DOHH2 (cell line): ENCODE results near the gene HOXA2.

ENCODE experiments used
- H3F3A ChIP-seq: fragments of 200-600 bp; sonication (generic), shearing (Covaris generic); 2 replicates; pipeline ENCODE4 v1.6.0; 2016; ENCODE audit warnings: antibody characterized with exemption, mild to moderate bottlenecking; ENCODE audit not compliant: control insufficient read depth, insufficient read depth
- H3K27ac ChIP-seq: fragments of 200-600 bp; sonication (generic); 2 replicates; pipeline ENCODE4 v1.5.1; 2014; ENCODE audit warnings: low read depth, mild to moderate bottlenecking, low read length, moderate library complexity
- H3K27me3 ChIP-seq: fragments of 200-600 bp; sonication (generic); 2 replicates; pipeline ENCODE4 v1.6.1; 2014; ENCODE audit warnings: mild to moderate bottlenecking, low read length, mixed read lengths; ENCODE audit not compliant: control insufficient read depth
- H3K36me3 ChIP-seq: fragments of 200-600 bp; sonication (generic); 2 replicates; pipeline ENCODE4 v1.6.1; 2014; ENCODE audit warnings: mild to moderate bottlenecking, low read length, moderate library complexity, mixed read lengths; ENCODE audit not compliant: control insufficient read depth
- H3K4me1 ChIP-seq: fragments of 200-600 bp; sonication (generic); 2 replicates; pipeline ENCODE4 v1.6.1; 2014; ENCODE audit warnings: mild to moderate bottlenecking, low read length, mixed read lengths; ENCODE audit not compliant: control insufficient read depth
- H3K4me2 ChIP-seq: fragments of 200-600 bp; sonication (generic); 2 replicates; pipeline ENCODE4 v1.6.0; 2014; ENCODE audit warnings: mild to moderate bottlenecking, low read length, moderate library complexity
- H3K4me3 ChIP-seq: fragments of 200-600 bp; sonication (generic); 2 replicates; pipeline ENCODE4 v1.5.1; 2014; ENCODE audit warnings: mild to moderate bottlenecking, low read length, mixed read lengths
- H3K79me2 ChIP-seq: fragments of 200-600 bp; sonication (generic); 2 replicates; pipeline ENCODE4 v1.6.1; 2014; ENCODE audit warnings: mild to moderate bottlenecking, low read length, mixed read lengths; ENCODE audit not compliant: control insufficient read depth
- H3K9me2 ChIP-seq: fragments of 200-600 bp; sonication (generic); replicated peaks from 2 replicates; pipeline ENCODE4 v1.6.1; 2014; ENCODE audit warnings: mild to moderate bottlenecking, low read length, mixed read lengths; ENCODE audit not compliant: control insufficient read depth
- H3K9me3 ChIP-seq: fragments of 200-600 bp; sonication (generic); 2 replicates; pipeline ENCODE4 v1.6.1; 2014; ENCODE audit warnings: antibody characterized with exemption, low read length, mixed read lengths; ENCODE audit not compliant: control insufficient read depth, insufficient read depth
- H4K20me1 ChIP-seq: fragments of 200-600 bp; sonication (generic); 2 replicates; pipeline ENCODE4 v1.6.0; 2014; ENCODE audit warnings: low read depth, mild to moderate bottlenecking, antibody characterized with exemption, low read length, moderate library complexity; ENCODE audit not compliant: control insufficient read depth, insufficient read depth
- CTCF ChIP-seq: fragments of 200-600 bp; sonication (generic); IDR thresholded peaks from one replicate; pipeline ENCODE4 v1.5.1; 2014; ENCODE audit warnings: antibody characterized with exemption, mild to moderate bottlenecking, low read depth, low read length; ENCODE audit not compliant: poor library complexity, severe bottlenecking
- EZH2phosphoT487 ChIP-seq: fragments of 200-600 bp; sonication (generic); IDR thresholded peaks from 2 replicates; pipeline ENCODE4 v1.6.1; 2017; ENCODE audit warnings: borderline replicate concordance, mild to moderate bottlenecking, antibody characterized with exemption, low read length, moderate library complexity, mixed read lengths

HOXA2 gene

GRCh38 chr7:27115221-27116026 lies 12.9 kb upstream of the HOXA2 start:
- H3K9me3 ChIP-seq: no peaks in the 10 kb centered on the region
- no peaks in the 10 kb centered on the region for H4K20me1 ChIP-seq
- H3K4me1 ChIP-seq: no peaks in the 10 kb centered on the region
- H3K36me3 ChIP-seq: no peaks in the 10 kb centered on the region
- no peaks in the 10 kb centered on the region for H3F3A ChIP-seq
- H3K4me3 ChIP-seq: no peak overlapping the region
- H3K27ac ChIP-seq: no peak overlapping the region
- H3K9me2 ChIP-seq: no peaks in the 10 kb centered on the region
- no peak overlapping the region for H3K4me2 ChIP-seq
- TF ChIP-seq CTCF (no peak), EZH2phosphoT487 (no peak)
- no peaks in the 10 kb centered on the region for H3K79me2 ChIP-seq
- H3K27me3 ChIP-seq: no peaks in the 10 kb centered on the region

- no peaks in the 10 kb centered on the region for H3K9me3 ChIP-seq
- no peaks in the 10 kb centered on the region for H3K79me2 ChIP-seq
- H3K36me3 ChIP-seq: no peaks in the 10 kb centered on the region
- no peaks in the 10 kb centered on the region for H3K4me1 ChIP-seq
- H3K9me2 ChIP-seq: no peaks in the 10 kb centered on the region
- H3K4me3 ChIP-seq: no peak overlapping the region
- H4K20me1 ChIP-seq: no peaks in the 10 kb centered on the region
- no peaks in the 10 kb centered on the region for H3F3A ChIP-seq
- TF ChIP-seq EZH2phosphoT487 (no peak), CTCF (no peak)
- H3K4me2 ChIP-seq: no peak overlapping the region
- no peak overlapping the region for H3K27ac ChIP-seq
- H3K27me3 ChIP-seq: no peaks in the 10 kb centered on the region
These were observed 12.4 kb upstream of the HOXA2 start for GRCh38 chr7:27114881-27115220.

- H3K9me3 ChIP-seq: no peaks in the 10 kb centered on the region
- H3K4me1 ChIP-seq: no peaks in the 10 kb centered on the region
- no peak for TF ChIP-seq CTCF
- TF ChIP-seq EZH2phosphoT487: no peak
- H3F3A ChIP-seq: no peaks in the 10 kb centered on the region
- no peaks in the 10 kb centered on the region for H3K79me2 ChIP-seq
- no peak overlapping the region for H3K4me3 ChIP-seq
- H3K27me3 ChIP-seq: no peaks in the 10 kb centered on the region
- H3K4me2 ChIP-seq: no peak overlapping the region
- H3K9me2 ChIP-seq: no peaks in the 10 kb centered on the region
- H4K20me1 ChIP-seq: no peaks in the 10 kb centered on the region
- no peaks in the 10 kb centered on the region for H3K36me3 ChIP-seq
- no peak overlapping the region for H3K27ac ChIP-seq
These were observed 11.7 kb upstream of the HOXA2 start for GRCh38 chr7:27113991-27114769.
